K562 (cell line): Measurements from ENCODE around the gene FBP2. TPM values are rescaled to one million over a fixed set of nuclear protein-coding genes. Genes with fewer than 3 reads are reported as not detected.

Source experiments
- CHAMP1 ChIP-seq: fragments of 450-650 bp; IDR thresholded peaks from 2 replicates; pipeline ENCODE4 v1.6.1; 2016; ENCODE audit warnings: mild to moderate bottlenecking
- CREB3 ChIP-seq: fragments of 450-650 bp; conservative IDR thresholded peaks from 2 replicates; pipeline ENCODE4 v1.6.1; 2016; ENCODE audit warnings: missing genetic modification characterization, low read depth, mild to moderate bottlenecking, missing compliant biosample characterization, moderate library complexity
- FIP1L1 ChIP-seq: fragments of 200-400 bp; formaldehyde crosslinking; IDR thresholded peaks from 2 replicates; pipeline ENCODE4 v1.6.1; 2018; ENCODE audit warnings: mild to moderate bottlenecking, low read depth, low read length; ENCODE audit not compliant: poor library complexity, severe bottlenecking
- KHSRP ChIP-seq: fragments of 450-650 bp; IDR thresholded peaks from 2 replicates; pipeline ENCODE4 v1.6.1; 2017
- NKRF ChIP-seq: fragments of 450-650 bp; IDR thresholded peaks from 2 replicates; pipeline ENCODE4 v1.6.1; 2016; ENCODE audit warnings: borderline replicate concordance
- PTBP1 ChIP-seq: fragments of 200-400 bp; formaldehyde crosslinking; IDR thresholded peaks from 2 replicates; pipeline ENCODE4 v1.6.1; 2017; ENCODE audit warnings: low read depth, low read length
- RBM25 ChIP-seq: fragments of 200-400 bp; formaldehyde crosslinking; IDR thresholded peaks from 2 replicates; pipeline ENCODE4 v1.6.1; 2018; ENCODE audit warnings: low read length, low read depth, moderate library complexity; ENCODE audit not compliant: severe bottlenecking
- SRSF1 ChIP-seq: fragments of 200-400 bp; formaldehyde crosslinking; IDR thresholded peaks from 2 replicates; pipeline ENCODE4 v1.6.1; 2017; ENCODE audit warnings: mild to moderate bottlenecking, low read depth, low read length, moderate library complexity
- SRSF7 ChIP-seq: fragments of 200-400 bp; formaldehyde crosslinking; optimal IDR thresholded peaks from 2 replicates; pipeline ENCODE3; 2017; ENCODE audit warnings: mild to moderate bottlenecking, low read depth, low read length
- STAT5B ChIP-seq: fragments of 250-450 bp; sonication (Bioruptor Pico); IDR thresholded peaks from 2 replicates; pipeline ENCODE4 v1.8.0; 2021; ENCODE audit warnings: mild to moderate bottlenecking, inconsistent platforms
- TAF7 ChIP-seq: fragments of 450-650 bp; IDR thresholded peaks from 2 replicates; pipeline ENCODE4 v1.6.1; 2016; ENCODE audit warnings: missing genetic modification characterization, missing compliant biosample characterization
- ZNF407 ChIP-seq: fragments of 450-650 bp; IDR thresholded peaks from 2 replicates; pipeline ENCODE4 v1.6.1; 2016; ENCODE audit warnings: low read depth
- polyA plus RNA-seq, 8 experiments: library from polyadenylated mRNA; depleted of rRNA in 4 of 8; stranded (reverse) in 5 of 8; unstranded in 3 of 8; fragments of >200 nt; fragmentation: Nextera tagmentation in 2 of 8; fragmentation: Illumina TruSeq in 1 of 8; extraction: Ambion mirVana in 2 of 8; extraction: Trizol in 1 of 8; gene quantifications; 2 replicates each; pipeline versions ENCODE4 v1.2.1 to v1.2.3, GENCODE V29; 2011 to 2014; ENCODE audit warnings: inconsistent platforms in 1 of 8, missing spikeins in 1 of 8
- total RNA-seq, 7 experiments: library from RNA; depleted of rRNA in 6 of 7; stranded (reverse); fragments of >200 nt in 6 of 7; fragmentation: Illumina TruSeq in 2 of 7; extraction: Trizol in 2 of 7; gene quantifications; 2 replicates each; pipeline versions ENCODE4 v1.2.1 to v1.2.3, GENCODE V29; 2011 to 2021; ENCODE audit warnings: low replicate concordance in 1 of 7

Gene FBP2
- total and polyA plus RNA-seq, 9 of the 15 experiments (the other 6 are each of a cell fraction or from before 2014, with no cell fraction given) = 0.06 TPM; not detected in 7

GRCh38 chr9:94554439-94555331 is 38.9 kb downstream of the FBP2 start, which contains the start of gene PCAT7 (continued):
- TF ChIP-seq ZNF407 (no peak), PTBP1 (0 out of 2 replicates have a peak, but pooled peaks have one; percentile 40), FIP1L1 (no peak), CHAMP1 (no peak), SRSF1 (no peak), SRSF7 (no peak), RBM25 (peak; percentile 36), TAF7 (tag) (no peak), KHSRP (no peak), CREB3 (no peak), NKRF (no peak), STAT5B (CRISPR knock-in tag) (no peak)
